Type B pancreatic cell (in vitro differentiated cells): ENCODE data around the gene PLXNA1. TPM values are rescaled to one million over a fixed set of nuclear protein-coding genes. Genes with fewer than 3 reads are reported as not detected.

Experiments used
- DNase-seq: peaks from one replicate; pipeline ENCODE4 v3.0.0; 2021; ENCODE audit warnings: mixed read lengths; ENCODE audit not compliant: unreplicated experiment; ENCODE audit errors: extremely low spot score
- H3K27ac Mint-ChIP-seq: 2 replicates; pipeline ENCODE4 v1.8.0; 2021; ENCODE audit warnings: mild to moderate bottlenecking, mixed read lengths
- H3K27me3 Mint-ChIP-seq: 2 replicates; pipeline ENCODE4 v1.8.0; 2021; ENCODE audit warnings: mixed read lengths
- H3K36me3 Mint-ChIP-seq: 2 replicates; pipeline ENCODE4 v1.8.0; 2021; ENCODE audit warnings: mixed read lengths
- H3K4me1 Mint-ChIP-seq: one replicate; pipeline ENCODE4 v1.8.0; 2021; ENCODE audit warnings: mixed read lengths; ENCODE audit not compliant: unreplicated experiment
- H3K4me3 Mint-ChIP-seq: 2 replicates; pipeline ENCODE4 v1.8.0; 2021; ENCODE audit warnings: mild to moderate bottlenecking, mixed read lengths
- H3K9me3 Mint-ChIP-seq: 2 replicates; pipeline ENCODE4 v1.8.0; 2021; ENCODE audit warnings: mixed read lengths
- total RNA-seq: library from RNA; stranded (reverse); gene quantifications from 2 replicates; pipeline ENCODE4 v1.2.1, GENCODE V29; 2021; ENCODE audit warnings: low replicate concordance
- TF ChIP-seq, protein P1 (sequence below): fragments of 200-600 bp; sonication (generic); conservative IDR thresholded peaks from 2 replicates; pipeline ENCODE4 v1.5.0; 2021; ENCODE audit warnings: antibody characterized with exemption, mild to moderate bottlenecking

Gene PLXNA1
- total RNA-seq, 1 donor from 2014 or later = 59.2 TPM

DNA sequence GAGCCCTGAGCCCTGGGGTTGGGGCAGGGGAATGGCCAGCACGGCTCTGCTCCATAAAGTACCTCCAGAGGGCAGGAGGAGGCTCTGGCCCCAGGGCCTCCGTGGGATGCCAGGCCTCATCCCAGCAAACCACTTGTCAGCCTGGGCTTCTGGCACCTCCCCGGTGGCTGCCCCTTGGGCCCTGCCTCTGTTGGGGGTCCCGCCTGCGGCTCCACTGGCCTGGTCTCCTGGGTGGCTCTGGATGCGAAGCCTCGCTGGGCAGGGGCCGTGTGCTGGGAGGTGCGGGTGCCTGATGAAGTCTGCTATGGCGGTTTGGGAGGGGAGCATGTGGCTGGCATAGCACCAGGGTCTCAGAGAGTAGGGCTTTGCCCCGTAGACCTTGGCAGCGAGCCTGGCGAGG lies 37.6 kb downstream of the PLXNA1 start:
- Mint-ChIP-seq H3K27me3 (no peaks in the 10 kb centered on the region), H3K9me3 (no peaks in the 10 kb centered on the region), H3K27ac (no peak overlapping the region), H3K4me3 (no peak overlapping the region), H3K4me1 (no peaks in the 10 kb centered on the region), H3K36me3 (peaks cover 15% of the 10 kb centered on the region)
- TF ChIP-seq, protein P1, sequence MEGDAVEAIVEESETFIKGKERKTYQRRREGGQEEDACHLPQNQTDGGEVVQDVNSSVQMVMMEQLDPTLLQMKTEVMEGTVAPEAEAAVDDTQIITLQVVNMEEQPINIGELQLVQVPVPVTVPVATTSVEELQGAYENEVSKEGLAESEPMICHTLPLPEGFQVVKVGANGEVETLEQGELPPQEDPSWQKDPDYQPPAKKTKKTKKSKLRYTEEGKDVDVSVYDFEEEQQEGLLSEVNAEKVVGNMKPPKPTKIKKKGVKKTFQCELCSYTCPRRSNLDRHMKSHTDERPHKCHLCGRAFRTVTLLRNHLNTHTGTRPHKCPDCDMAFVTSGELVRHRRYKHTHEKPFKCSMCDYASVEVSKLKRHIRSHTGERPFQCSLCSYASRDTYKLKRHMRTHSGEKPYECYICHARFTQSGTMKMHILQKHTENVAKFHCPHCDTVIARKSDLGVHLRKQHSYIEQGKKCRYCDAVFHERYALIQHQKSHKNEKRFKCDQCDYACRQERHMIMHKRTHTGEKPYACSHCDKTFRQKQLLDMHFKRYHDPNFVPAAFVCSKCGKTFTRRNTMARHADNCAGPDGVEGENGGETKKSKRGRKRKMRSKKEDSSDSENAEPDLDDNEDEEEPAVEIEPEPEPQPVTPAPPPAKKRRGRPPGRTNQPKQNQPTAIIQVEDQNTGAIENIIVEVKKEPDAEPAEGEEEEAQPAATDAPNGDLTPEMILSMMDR = no peak
- no peak for DNase-seq

DNA sequence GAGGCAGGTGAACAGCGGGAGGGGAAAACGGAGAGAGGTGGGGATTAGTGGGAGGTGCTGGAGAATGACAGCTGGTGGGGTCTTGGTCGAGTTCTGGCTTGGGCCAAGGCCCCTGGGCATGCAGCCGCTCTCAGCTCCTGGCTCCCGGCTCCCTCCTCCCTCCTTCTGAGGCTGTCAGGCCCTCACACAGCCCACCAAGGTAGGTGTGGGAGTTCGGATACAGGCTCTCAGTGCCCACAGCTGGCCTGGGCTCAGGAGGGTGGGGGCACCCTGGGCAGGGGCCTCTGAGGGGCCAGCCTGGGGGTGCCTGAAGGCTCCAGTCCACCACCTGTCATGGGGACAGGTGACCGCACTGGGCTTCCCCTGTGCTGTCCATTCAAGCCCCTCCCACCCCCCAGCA lies 39.9 kb downstream of the PLXNA1 start:
- H3K36me3 Mint-ChIP-seq = peaks cover 12% of the 10 kb centered on the region
- no peak overlapping the region for H3K4me3 Mint-ChIP-seq
- no peaks in the 10 kb centered on the region for H3K4me1 Mint-ChIP-seq

DNA sequence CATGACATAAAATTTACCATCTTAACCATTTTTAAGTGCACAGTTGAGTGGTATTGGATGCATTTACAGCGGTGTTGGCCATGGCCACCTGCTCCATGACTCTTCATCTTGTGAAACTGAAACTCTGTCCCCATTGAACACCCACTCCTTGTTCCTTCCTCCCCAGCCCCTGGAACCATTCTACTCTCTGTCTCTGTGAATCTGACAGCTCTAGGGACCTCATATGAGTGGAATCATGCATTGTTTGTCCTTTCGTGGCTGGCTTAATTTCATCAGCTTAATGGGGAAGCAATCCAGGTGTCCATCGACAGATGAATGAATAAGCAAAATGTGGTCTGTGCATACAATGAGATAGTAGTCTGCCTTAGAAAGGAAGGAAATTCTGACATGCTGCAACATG lies 42.5 kb downstream of the PLXNA1 start:
- H3K27me3 Mint-ChIP-seq = no peaks in the 10 kb centered on the region
- peaks cover 9% of the 10 kb centered on the region for H3K36me3 Mint-ChIP-seq
- H3K4me3 Mint-ChIP-seq = no peak overlapping the region
- TF ChIP-seq, protein P1 = no peak
- H3K27ac Mint-ChIP-seq = no peak overlapping the region
- H3K9me3 Mint-ChIP-seq = no peaks in the 10 kb centered on the region
- no peak for DNase-seq
- H3K4me1 Mint-ChIP-seq = no peaks in the 10 kb centered on the region

More for the DNA sequence above, 39.9 kb downstream of the PLXNA1 start:
- Mint-ChIP-seq H3K27me3 (no peaks in the 10 kb centered on the region), H3K27ac (no peak overlapping the region), H3K9me3 (no peaks in the 10 kb centered on the region)
- TF ChIP-seq, protein P1 = no peak
- DNase-seq = no peak

DNA sequence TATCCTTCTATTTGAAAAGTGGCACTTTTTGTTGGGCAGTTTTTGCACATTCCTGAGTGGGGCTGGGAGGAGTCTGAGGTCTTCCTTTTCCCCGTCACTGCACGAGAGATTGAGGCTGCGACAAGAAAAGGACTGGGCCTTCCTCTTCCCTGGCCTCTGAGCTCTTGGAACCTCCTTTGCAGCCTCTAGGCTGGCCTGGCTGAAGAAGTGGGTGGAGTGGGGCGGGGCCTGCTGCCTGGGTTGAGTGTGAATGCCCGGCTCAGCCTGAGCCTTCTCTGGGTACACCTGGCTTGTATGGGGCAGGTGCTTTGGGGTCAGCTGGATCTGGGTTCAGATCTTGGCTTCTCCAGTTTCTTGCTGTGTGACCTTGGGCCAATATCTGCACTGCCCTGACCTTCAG lies 43.1 kb downstream of the PLXNA1 start:
- Mint-ChIP-seq H3K36me3 (peaks cover 8% of the 10 kb centered on the region), H3K4me3 (no peak overlapping the region), H3K27ac (no peak overlapping the region), H3K4me1 (no peaks in the 10 kb centered on the region), H3K9me3 (no peaks in the 10 kb centered on the region), H3K27me3 (no peaks in the 10 kb centered on the region)
- no peak for DNase-seq
- TF ChIP-seq, protein P1 = no peak

DNA sequence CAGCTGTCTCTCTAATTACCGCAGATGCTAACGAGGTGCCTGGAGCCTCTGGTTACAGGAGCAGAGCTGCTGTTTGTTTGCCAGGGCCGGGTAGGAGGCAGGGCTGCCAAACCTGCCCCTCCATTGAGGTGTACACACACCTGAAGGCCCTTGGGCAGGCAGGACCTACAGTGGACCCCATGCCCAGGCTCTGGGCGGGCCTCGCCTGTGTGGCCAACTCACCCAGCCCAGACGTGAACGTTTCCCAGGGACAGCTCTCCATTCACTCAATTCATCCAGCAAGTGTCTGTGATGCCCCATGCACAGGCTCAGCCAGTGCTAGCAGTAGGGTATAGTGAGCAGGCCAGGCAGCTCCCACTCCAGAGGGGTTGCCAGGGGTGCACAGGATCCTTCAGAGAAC lies 43.7 kb downstream of the PLXNA1 start:
- TF ChIP-seq, protein P1 = no peak
- H3K4me3 Mint-ChIP-seq = no peak overlapping the region
- H3K4me1 Mint-ChIP-seq = no peaks in the 10 kb centered on the region
- H3K27ac Mint-ChIP-seq = no peak overlapping the region
- no peaks in the 10 kb centered on the region for H3K9me3 Mint-ChIP-seq
- no peaks in the 10 kb centered on the region for H3K27me3 Mint-ChIP-seq
- DNase-seq = no peak
- peaks cover 3% of the 10 kb centered on the region for H3K36me3 Mint-ChIP-seq
